CD4-positive, alpha-beta T cell treated with Interleukin-21 for 1 hour (primary cell): ENCODE measurements around the gene ACKR3.

Source experiments
- DNase-seq: peaks from one replicate; pipeline ENCODE4 v3.0.0-alpha.2; 2020

The ACKR3 gene

DNA sequence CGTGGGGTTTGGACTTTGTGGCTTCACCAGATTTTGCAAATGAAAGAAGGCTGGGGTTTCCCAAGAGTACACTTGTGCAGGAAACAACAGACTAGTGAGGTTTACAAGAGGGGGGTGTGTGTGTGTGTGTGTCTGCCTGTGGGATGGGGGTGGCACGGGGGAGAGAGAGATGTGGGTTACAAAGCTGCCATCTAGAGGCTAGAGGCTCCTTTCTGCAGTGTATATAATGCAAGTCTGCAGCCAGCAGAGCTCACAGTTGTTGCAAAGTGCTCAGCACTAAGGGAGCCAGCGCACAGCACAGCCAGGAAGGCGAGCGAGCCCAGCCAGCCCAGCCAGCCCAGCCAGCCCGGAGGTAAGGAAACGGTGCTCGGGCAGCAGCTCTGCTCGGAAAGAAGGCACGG lies at the start of gene ACKR3:
TSS of gene ACKR3 (plus strand) at position 253 of the 401 bp plus-strand sequence. CDS start 10,641 bp downstream, outside the sequence.
- peak; percentile 87 for DNase-seq

DNA sequence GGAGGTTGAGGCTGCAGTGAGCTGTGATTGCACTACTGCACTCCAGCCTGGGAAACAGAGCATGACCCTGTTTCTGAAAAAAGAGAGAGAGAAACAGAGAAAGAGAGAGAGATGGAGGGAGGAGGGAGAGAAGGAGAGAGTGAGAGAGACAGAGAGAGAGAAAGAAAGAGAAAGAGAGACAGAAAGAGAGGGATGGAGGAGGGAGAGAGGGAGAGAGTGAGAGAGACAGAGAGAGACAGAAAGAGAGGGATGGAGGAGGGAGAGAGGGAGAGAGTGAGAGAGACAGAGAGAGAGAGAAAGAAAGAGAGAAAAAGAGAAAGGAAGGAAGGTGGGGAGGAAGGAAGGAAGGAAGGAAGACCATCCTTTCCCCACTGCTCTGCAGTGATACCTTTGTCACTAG lies 48.1 kb upstream of the ACKR3 start:
- DNase-seq: no peak

DNA sequence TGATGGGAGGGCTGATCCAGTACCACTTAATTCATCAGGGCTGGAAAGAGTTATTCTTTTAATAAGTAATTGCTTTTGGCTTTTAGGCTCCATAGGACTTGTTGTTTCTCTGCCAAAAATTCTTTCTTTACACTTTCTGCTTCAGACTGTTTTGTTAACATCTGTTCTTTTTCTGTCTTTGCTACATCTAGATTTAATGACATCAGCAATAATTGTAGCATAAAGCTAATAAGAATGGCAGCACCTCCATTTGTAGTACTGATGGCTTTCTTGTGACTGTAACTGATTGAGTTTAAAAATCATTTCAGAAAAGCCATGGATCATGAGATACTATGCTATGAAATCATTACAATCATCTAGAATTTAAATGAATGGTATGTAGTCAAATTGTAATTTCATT lies 46.4 kb upstream of the ACKR3 start:
- DNase-seq: no peak

- no peak for DNase-seq
Observed at GRCh38 chr2:236525411-236525997, 44.1 kb upstream of the ACKR3 start.

- no peak for DNase-seq
Observed at GRCh38 chr2:236526455-236527158, 43.0 kb upstream of the ACKR3 start.

DNA sequence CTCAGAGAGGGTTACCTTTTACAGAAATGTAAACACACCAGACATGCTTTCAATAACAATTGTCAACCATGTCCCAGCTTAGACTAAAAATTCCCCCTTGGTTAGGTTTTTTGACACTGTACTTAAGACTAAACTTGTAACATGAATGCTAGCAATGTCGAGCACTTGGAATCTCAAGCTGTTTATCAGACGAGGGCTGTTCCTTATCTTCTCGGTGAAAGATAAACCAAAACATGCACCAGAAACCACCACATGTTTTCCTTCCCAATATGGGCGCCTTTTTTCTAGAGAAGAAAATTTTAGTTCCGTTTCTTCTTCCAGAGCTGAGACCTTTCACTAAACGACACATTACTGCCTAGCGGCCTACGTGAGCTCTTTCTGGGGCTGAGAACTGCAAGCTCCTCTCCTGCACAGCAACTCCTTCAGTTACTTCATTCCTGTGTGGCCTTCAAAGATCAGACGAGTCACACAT lies 42.4 kb upstream of the ACKR3 start:
- DNase-seq: no peak

GRCh38 chr2:236529606-236530005 lies 40.0 kb upstream of the ACKR3 start:
- DNase-seq: no peak

DNA sequence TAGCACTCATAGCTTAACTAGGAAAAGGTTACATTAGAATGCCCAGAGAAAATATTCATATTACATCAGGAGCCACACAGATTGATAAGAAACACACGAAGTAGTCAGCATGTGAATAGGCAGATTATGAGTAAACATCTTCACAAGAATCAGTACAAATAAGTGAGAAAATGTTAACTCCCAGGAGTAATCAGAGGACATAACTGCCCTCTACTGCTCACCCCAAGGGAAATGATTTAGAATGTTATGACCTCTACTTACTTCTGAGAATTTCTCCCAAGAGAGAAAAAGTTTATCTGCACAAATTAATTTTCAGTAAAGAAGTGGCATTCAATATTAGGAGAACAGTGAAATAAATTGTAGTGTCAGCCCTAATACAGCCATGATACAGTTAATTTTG lies 39.1 kb upstream of the ACKR3 start:
- DNase-seq: no peak

DNA sequence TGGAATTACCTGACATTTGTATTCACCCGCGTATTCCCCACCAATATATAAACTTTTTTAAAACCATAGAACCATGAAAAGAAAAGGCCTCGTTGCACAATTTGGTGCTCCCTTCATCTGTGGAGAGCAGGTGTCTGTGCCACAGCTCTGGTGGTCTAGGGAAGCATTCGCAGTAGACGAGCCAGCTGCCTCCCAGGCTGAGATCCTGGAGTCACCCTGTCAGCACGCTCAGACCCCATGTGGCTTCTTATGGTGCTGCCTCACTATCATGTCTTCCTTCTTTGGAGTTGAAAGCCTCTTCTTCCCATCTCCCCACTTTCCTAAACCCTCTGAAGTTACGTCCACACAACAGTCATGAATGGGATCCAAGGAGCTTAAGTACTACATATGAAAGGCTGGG lies 38.4 kb upstream of the ACKR3 start:
- DNase-seq: no peak

- DNase-seq: no peak
Observed at GRCh38 chr2:236531996-236532395, 37.6 kb upstream of the ACKR3 start.

DNA sequence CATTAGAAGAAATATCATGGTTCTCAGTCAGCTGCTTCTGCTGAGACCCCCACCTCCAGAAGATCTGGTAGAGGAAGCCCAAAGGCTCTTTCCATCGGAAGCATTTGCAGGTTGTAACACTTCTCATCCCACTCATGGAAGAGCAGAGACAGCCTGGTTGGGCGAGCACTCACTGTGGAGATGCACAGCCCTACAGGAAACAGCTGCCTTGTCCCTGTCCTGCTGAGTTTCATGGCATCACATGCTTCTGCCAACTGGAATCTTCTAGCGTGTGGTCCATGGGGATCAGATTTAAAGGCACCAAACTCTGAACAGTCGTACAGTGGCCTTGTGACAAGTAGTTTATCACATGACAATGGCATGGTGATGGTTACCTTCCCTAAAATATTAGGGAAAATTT lies 36.3 kb upstream of the ACKR3 start:
- DNase-seq: no peak

GRCh38 chr2:236535024-236535423 lies 34.6 kb upstream of the ACKR3 start:
- no peak for DNase-seq

- DNase-seq: peak; percentile 60
Observed at GRCh38 chr2:236536727-236537398, 32.8 kb upstream of the ACKR3 start.

DNA sequence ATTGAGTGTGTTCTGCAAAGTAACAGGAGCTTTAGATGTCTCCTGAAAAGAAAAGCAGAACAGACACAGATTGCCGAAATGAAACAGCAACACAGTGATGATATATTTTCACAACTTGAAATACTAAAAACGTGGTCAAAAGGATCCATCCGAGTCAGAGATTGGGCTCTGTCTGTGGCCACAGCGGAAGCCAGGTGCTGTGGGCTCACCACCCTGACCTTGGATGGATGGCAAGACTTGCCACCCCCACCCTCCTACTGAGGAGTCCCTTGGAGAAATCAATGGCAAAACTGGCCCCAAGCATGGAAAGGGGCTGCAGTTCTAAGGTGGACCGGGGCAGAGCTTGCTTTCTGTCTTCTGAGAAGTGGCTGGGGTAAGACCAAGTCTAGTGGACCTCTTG lies 31.4 kb upstream of the ACKR3 start:
- no peak for DNase-seq

DNA sequence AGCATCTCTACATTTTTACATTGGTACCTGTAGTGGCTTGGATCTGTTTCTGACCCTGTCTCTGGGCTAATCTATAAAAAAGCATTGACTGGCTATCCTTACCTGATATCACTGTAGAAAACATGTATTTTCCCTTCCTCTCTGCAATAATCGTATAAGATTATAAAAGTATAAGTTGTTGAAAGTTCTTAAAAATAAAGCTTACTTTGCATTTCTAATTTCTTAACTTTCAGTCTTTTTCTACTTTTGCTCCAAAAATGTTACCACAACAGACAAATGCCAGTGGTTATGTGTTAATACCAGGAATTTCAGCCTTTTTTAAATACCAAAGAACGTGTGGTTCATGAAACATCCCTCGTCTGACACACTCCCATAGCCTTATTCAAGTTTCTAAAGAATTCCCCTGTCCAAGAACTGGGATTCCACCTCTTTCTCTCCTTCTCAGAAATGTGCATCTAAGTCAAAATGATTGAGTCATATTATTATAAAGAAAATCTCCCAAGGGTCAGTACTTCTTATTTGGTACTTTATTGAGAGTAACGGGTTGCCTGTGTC lies 28.5 kb upstream of the ACKR3 start:
- no peak for DNase-seq

DNA sequence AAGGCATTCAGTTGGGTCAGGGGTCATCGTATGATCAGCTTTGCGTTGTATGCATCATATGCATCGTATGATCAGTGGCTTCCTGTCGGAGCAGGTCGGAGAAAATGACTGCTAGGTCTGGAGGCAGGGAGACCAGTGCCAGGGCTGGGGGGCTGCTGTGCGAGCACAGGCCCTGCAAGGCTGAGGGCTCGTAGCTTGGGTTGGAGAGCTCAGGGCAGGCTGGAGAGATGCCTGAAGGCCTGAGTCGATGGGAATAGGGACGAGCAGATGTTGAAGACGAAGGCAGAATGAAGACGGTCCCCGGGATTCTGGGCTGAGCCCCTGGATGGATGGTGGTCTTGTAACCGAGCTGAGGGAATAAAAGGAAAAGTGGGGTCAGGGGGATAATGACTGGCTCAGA lies 25.3 kb upstream of the ACKR3 start:
- DNase-seq: no peak

- no peak for DNase-seq
Observed at GRCh38 chr2:236545248-236545658, 24.4 kb upstream of the ACKR3 start.

GRCh38 chr2:236545814-236546480 lies 23.7 kb upstream of the ACKR3 start:
- peak; percentile 40 for DNase-seq

DNA sequence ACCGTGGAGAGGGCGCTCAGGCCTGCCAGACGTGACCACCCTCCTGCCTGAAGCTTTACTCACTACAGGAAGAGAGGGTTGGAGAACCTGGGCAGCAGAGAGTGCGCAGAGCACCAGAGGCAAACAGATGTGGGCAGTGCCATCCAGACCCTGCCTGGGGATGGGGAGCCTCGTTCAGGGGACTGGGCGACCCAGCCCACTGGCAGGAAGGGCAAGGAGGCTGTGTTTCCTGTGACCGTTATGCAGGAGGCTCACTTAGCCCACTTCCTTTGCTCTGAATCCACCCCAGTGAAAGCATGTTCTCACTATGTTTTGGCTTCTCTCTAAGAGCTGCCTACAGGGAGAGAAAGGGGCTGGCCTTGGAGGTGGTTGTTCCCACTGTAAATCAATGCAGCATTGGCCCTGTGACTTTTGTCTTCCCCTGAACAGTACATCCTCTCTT lies 23.0 kb upstream of the ACKR3 start:
- peak; percentile 51 for DNase-seq

GRCh38 chr2:236547725-236548124 lies 21.9 kb upstream of the ACKR3 start:
- DNase-seq: no peak

DNA sequence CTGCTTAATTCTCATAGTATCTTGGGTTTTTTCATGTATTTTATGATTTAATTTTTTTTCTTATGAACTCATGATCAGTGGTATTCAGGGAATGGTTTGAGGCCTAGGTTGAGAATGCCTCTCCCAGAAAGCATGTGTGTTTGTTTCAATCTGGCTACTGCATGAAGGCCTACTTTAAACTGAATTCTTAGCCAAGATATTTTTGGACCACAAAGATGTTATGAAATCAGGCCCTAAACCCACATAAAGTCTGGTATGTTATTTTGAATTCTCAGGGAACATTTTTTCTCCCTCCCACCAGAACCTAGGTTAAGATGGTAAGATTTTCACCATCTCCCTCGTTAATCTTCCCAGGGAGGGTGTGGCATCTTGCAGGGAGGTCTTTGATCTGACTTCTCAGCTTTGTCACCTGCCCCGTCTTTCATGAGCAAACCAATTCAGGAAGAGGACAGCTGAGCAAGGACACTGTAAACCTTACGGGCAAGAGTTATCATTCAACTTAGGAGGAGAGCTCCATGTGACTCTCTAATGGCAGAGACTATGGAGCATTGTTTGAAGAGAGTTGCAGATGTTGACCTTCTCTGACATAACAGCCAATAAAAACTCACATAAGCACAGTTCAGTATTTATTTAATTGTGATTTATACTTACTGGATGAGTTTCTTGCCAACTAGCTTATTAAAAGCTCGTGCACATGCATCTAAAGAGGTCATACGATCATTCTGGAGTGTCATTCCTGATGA lies 21.3 kb upstream of the ACKR3 start:
- DNase-seq: no peak

DNA sequence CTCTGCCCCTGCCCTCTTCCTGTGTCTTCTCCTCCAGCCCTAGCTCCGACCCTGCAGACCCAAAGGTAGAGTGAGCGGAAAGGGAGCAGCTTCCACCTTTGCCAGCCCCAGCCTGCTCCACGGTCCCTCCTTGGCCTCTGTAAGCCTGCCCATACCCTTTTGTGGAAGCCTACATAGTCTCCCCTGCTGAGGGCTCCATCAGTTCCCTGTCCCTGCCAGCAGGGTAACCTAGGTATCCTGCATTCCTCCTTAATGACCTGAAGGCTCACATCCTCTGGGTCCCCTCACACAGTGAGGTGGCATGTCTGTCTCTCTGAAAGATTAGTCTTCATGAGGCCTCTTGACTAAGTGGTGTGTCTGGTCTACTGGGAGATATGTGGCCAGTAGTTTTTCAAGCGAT lies 20.5 kb upstream of the ACKR3 start:
- no peak for DNase-seq

GRCh38 chr2:236550290-236550689 lies 19.3 kb upstream of the ACKR3 start:
- DNase-seq: no peak
